GM12875 (cell line): ENCODE measurements around the gene PDE10A.

Source experiments
- H3K4me3 ChIP-seq: one replicate; pipeline ENCODE4 v1.5.1; 2011; ENCODE audit warnings: low read depth, low read length, control low read depth
- TF ChIP-seq, protein P1 (sequence below): IDR thresholded peaks from 2 replicates; pipeline ENCODE4 v1.5.1; 2011; ENCODE audit warnings: low read depth, mild to moderate bottlenecking, control low read depth, inconsistent platforms, low read length, moderate library complexity, borderline replicate concordance; ENCODE audit not compliant: insufficient read depth

PDE10A gene

DNA sequence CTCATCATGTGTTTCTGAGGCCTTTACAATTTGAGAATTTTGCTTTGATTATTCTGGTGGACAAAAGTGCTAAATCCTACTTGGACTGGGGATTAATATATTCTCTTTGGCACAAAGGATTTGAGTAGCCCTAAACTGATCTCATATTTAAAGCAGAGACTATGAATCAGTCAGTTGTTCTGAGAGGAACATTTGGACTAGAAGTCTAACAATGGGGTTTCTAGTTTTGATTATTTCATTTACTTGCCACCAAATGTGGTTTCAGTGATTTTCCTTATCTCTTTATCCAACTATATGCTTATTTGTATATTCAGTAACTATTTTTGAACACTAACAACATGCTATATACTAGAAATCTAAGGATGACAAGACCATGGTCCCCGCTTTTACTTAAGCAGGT is 81.4 kb downstream of the PDE10A start:
- TF ChIP-seq, protein P1, sequence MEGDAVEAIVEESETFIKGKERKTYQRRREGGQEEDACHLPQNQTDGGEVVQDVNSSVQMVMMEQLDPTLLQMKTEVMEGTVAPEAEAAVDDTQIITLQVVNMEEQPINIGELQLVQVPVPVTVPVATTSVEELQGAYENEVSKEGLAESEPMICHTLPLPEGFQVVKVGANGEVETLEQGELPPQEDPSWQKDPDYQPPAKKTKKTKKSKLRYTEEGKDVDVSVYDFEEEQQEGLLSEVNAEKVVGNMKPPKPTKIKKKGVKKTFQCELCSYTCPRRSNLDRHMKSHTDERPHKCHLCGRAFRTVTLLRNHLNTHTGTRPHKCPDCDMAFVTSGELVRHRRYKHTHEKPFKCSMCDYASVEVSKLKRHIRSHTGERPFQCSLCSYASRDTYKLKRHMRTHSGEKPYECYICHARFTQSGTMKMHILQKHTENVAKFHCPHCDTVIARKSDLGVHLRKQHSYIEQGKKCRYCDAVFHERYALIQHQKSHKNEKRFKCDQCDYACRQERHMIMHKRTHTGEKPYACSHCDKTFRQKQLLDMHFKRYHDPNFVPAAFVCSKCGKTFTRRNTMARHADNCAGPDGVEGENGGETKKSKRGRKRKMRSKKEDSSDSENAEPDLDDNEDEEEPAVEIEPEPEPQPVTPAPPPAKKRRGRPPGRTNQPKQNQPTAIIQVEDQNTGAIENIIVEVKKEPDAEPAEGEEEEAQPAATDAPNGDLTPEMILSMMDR: no peak
- H3K4me3 ChIP-seq: no peak overlapping the region

DNA sequence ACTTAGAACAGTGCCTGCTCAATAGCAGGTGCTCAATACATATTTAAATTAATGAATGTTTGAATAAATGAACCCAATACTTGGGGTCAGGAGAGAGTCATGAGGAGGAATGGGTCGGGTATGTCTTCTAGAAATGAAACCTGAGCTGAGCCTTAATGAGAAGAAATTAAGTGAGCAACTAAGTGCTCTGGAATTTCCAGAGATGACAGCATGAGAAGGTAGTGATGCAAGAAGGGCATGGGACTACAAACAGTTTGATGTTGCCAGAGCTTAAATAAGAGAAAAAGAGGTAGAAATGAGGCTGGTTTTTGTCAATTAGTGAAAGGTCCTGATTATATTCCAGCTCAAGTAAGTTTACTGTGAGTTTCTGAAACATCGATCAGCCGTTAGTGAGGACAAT is 82.9 kb downstream of the PDE10A start:
- TF ChIP-seq, protein P1: no peak
- no peak overlapping the region for H3K4me3 ChIP-seq

- H3K4me3 ChIP-seq: no peak overlapping the region
- TF ChIP-seq, protein P1: no peak
Measured at GRCh38 chr6:165579151-165579550, 83.9 kb downstream of the PDE10A start.

DNA sequence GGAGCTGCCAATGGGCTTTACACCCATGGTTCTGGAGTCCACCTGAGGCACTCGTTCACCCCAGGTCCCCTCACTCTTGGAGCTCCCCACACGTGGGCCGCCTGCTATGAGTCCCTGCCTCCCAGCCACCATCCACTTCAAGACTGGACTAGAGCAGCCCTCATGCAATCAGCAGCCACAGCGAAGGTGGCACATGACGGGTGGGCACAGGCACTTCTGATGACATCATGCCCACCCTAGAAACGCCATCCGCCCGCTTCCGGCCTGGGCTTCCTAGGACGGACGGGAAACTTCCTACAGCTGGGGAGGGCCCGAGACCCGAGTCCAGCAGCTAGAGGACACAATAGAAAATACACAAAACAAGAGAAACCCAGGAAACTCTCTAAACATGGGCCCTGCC is 85.5 kb downstream of the PDE10A start:
- TF ChIP-seq, protein P1: no peak
- no peak overlapping the region for H3K4me3 ChIP-seq

- TF ChIP-seq, protein P1: no peak
- no peak overlapping the region for H3K4me3 ChIP-seq
Measured at GRCh38 chr6:165575158-165575549, 87.9 kb downstream of the PDE10A start.

- TF ChIP-seq, protein P1: no peak
- H3K4me3 ChIP-seq: no peak overlapping the region
Measured at GRCh38 chr6:165574220-165575157, 88.6 kb downstream of the PDE10A start.

GRCh38 chr6:165573671-165574070 is 89.4 kb downstream of the PDE10A start:
- H3K4me3 ChIP-seq: no peak overlapping the region
- TF ChIP-seq, protein P1: no peak
